SK-N-MC (cell line): ENCODE results near the gene TMCO4.

Experiments used
- EZH2 ChIP-seq: fragments of 200-600 bp; sonication (generic); IDR thresholded peaks from one replicate; pipeline ENCODE4 v1.6.1; 2017; ENCODE audit warnings: antibody characterized with exemption
- FOXP2 ChIP-seq: optimal IDR thresholded peaks from 2 replicates; pipeline ENCODE3; 2011; ENCODE audit warnings: mild to moderate bottlenecking, moderate library complexity; ENCODE audit not compliant: insufficient read depth; ENCODE audit errors: extremely low read length, control extremely low read depth
- POLR2AphosphoS5 ChIP-seq: IDR thresholded peaks from 2 replicates; pipeline ENCODE4 v1.6.1; 2012; ENCODE audit warnings: mild to moderate bottlenecking, low read depth, low read length, borderline replicate concordance

DNA sequence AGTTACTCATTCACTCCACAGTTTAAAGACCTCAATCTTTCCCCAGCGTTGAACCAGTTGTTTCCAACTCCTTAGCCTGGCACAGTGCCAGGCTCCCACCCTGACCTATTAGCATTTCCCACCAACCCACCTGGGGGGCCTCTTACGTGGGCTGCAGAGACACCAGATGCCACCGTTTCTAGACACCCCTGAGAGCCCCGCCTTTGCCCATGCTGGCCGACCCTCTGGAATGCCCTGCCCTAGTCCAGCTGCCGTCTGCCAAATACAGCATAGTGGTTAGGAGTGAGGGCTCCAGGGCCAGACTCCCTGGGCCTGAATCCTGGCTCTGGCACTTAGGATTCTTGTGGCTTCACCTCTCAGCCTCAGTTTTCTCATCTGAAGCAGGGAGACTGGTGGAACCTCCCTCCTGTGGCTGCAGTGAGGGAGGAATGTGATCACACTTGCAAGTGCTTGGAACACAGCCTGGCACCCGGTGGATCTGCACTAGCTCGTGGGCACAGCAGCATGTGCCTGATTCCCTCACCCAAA, 65.2 kb downstream of the TMCO4 start:
- TF ChIP-seq POLR2AphosphoS5 (no peak), EZH2 (no peak), FOXP2 (no peak)
